ENCODE measurements around the gene DACH1.
A peak's percentile ranks its signal among the peaks of the same experiment; 100 is the strongest.

The DACH1 gene

GRCh38 chr13:71866335-71867130, 471 bp downstream of the DACH1 start:
- no peak overlapping the region for H2BK12ac ChIP-seq (ENCODE audit: low read length)
- H3K4me2 ChIP-seq (ENCODE audit: low read length), result peak overlapping the region; percentile 99

GRCh38 chr13:71865874-71866334, 1.1 kb downstream of the DACH1 start:
- Histone ChIP-seq H2AFZ (ENCODE audit: insufficient read depth, low read length, poor library complexity) (peak overlapping the region; percentile 90), H4K12ac (ENCODE audit: low read depth, low read length) (no peak overlapping the region), H4K91ac (ENCODE audit: low read depth, low read length) (no peak overlapping the region), H3K36me3 (ENCODE audit: control insufficient read depth in 1 of 2, insufficient read depth in 2 of 2, low read length in 2 of 2) (no peaks in the 10 kb centered on the region), H2BK12ac (ENCODE audit: low read length) (no peak overlapping the region), H2BK120ac (ENCODE audit: insufficient read depth, low read length, poor library complexity) (no peak overlapping the region), H3K27ac (ENCODE audit: low read depth, low read length) (no peak overlapping the region), H3K9me3 (ENCODE audit: insufficient read depth, low read depth, low read length) (no peaks in the 10 kb centered on the region), H3K4me3 (ENCODE audit: low read depth, low read length) (peak overlapping the region; percentile 83), H3K9ac (ENCODE audit: low read length) (peak overlapping the region; percentile 62), H3K23ac (ENCODE audit: low read length) (no peak overlapping the region), H2AK5ac (ENCODE audit: low read length) (no peak overlapping the region), H3K79me2 (ENCODE audit: control insufficient read depth, insufficient read depth, low read length, poor library complexity) (no peaks in the 10 kb centered on the region), H4K8ac (ENCODE audit: low read depth, low read length) (no peak overlapping the region), H3K4ac (ENCODE audit: low read depth, low read length) (no peak overlapping the region), H3K4me2 (ENCODE audit: low read length) (peak overlapping the region; percentile 99), H3K14ac (ENCODE audit: low read length) (no peak overlapping the region), H3K79me1 (ENCODE audit: low read length) (no peaks in the 10 kb centered on the region), H2BK5ac (ENCODE audit: low read depth, low read length, poor library complexity) (no peak overlapping the region), H3K4me1 (ENCODE audit: control insufficient read depth in 1 of 2, insufficient read depth in 2 of 2, low read length in 2 of 2) (peaks cover 9 to 10% of the 10 kb centered on the region in 2 experiments), H3K18ac (ENCODE audit: low read length) (no peak overlapping the region), H3K27me3 (ENCODE audit: insufficient read depth, low read length) (peaks cover 29% of the 10 kb centered on the region)
- WGBS (ENCODE audit: extremely low coverage, insufficient coverage, insufficient read length), result no CpG with 5 or more reads among the region's 21 CpGs
- DNase-seq, result no peak

More at GRCh38 chr13:71866335-71867130, 471 bp downstream of the DACH1 start:
- Histone ChIP-seq H3K9ac (ENCODE audit: low read length) (peak overlapping the region; percentile 4), H2AFZ (ENCODE audit: insufficient read depth, low read length, poor library complexity) (peak overlapping the region; percentile 90), H3K4me1 (ENCODE audit: control insufficient read depth in 1 of 2, insufficient read depth in 2 of 2, low read length in 2 of 2) (peaks cover 9 to 10% of the 10 kb centered on the region in 2 experiments), H3K27me3 (ENCODE audit: insufficient read depth, low read length) (peaks cover 29% of the 10 kb centered on the region), H3K14ac (ENCODE audit: low read length) (no peak overlapping the region), H3K27ac (ENCODE audit: low read depth, low read length) (no peak overlapping the region), H3K36me3 (ENCODE audit: control insufficient read depth in 1 of 2, insufficient read depth in 2 of 2, low read length in 2 of 2) (no peaks in the 10 kb centered on the region), H3K23ac (ENCODE audit: low read length) (no peak overlapping the region), H4K12ac (ENCODE audit: low read depth, low read length) (no peak overlapping the region), H2BK5ac (ENCODE audit: low read depth, low read length, poor library complexity) (no peak overlapping the region), H3K9me3 (ENCODE audit: insufficient read depth, low read depth, low read length) (no peaks in the 10 kb centered on the region), H4K8ac (ENCODE audit: low read depth, low read length) (peak overlapping the region; percentile 48), H2AK5ac (ENCODE audit: low read length) (no peak overlapping the region), H2BK120ac (ENCODE audit: insufficient read depth, low read length, poor library complexity) (no peak overlapping the region), H3K18ac (ENCODE audit: low read length) (no peak overlapping the region), H4K91ac (ENCODE audit: low read depth, low read length) (no peak overlapping the region), H3K79me1 (ENCODE audit: low read length) (no peaks in the 10 kb centered on the region), H3K4ac (ENCODE audit: low read depth, low read length) (no peak overlapping the region), H3K4me3 (ENCODE audit: low read depth, low read length) (peak overlapping the region; percentile 83), H3K79me2 (ENCODE audit: control insufficient read depth, insufficient read depth, low read length, poor library complexity) (no peaks in the 10 kb centered on the region)
- no CpG with 5 or more reads among the region's 77 CpGs for WGBS (ENCODE audit: extremely low coverage, insufficient coverage, insufficient read length)
- peak in 1 of 2 donors; percentile 4 for DNase-seq

- WGBS (ENCODE audit: extremely low coverage, insufficient coverage, insufficient read length), result no CpG with 5 or more reads among the region's 88 CpGs
- Histone ChIP-seq H2BK120ac (ENCODE audit: insufficient read depth, low read length, poor library complexity) (no peak overlapping the region), H2AFZ (ENCODE audit: insufficient read depth, low read length, poor library complexity) (peak overlapping the region; percentile 90), H3K23ac (ENCODE audit: low read length) (no peak overlapping the region), H3K9ac (ENCODE audit: low read length) (peak overlapping the region; percentile 63), H3K9me3 (ENCODE audit: insufficient read depth, low read depth, low read length) (no peaks in the 10 kb centered on the region), H3K4me3 (ENCODE audit: low read depth, low read length) (peak overlapping the region; percentile 83), H3K79me1 (ENCODE audit: low read length) (no peaks in the 10 kb centered on the region), H3K18ac (ENCODE audit: low read length) (no peak overlapping the region), H3K79me2 (ENCODE audit: control insufficient read depth, insufficient read depth, low read length, poor library complexity) (no peaks in the 10 kb centered on the region), H3K14ac (ENCODE audit: low read length) (no peak overlapping the region), H2AK5ac (ENCODE audit: low read length) (no peak overlapping the region), H4K8ac (ENCODE audit: low read depth, low read length) (no peak overlapping the region), H2BK12ac (ENCODE audit: low read length) (no peak overlapping the region), H2BK5ac (ENCODE audit: low read depth, low read length, poor library complexity) (no peak overlapping the region), H4K12ac (ENCODE audit: low read depth, low read length) (no peak overlapping the region), H3K27me3 (ENCODE audit: insufficient read depth, low read length) (peaks cover 29% of the 10 kb centered on the region), H4K91ac (ENCODE audit: low read depth, low read length) (no peak overlapping the region), H3K27ac (ENCODE audit: low read depth, low read length) (no peak overlapping the region), H3K4ac (ENCODE audit: low read depth, low read length) (no peak overlapping the region), H3K36me3 (ENCODE audit: control insufficient read depth in 1 of 2, insufficient read depth in 2 of 2, low read length in 2 of 2) (no peaks in the 10 kb centered on the region), H3K4me1 (ENCODE audit: control insufficient read depth in 1 of 2, insufficient read depth in 2 of 2, low read length in 2 of 2) (peaks cover 9 to 10% of the 10 kb centered on the region in 2 experiments), H3K4me2 (ENCODE audit: low read length) (peak overlapping the region; percentile 99)
- no peak for DNase-seq
These were observed 1.8 kb downstream of the DACH1 start for GRCh38 chr13:71864986-71865873.

- Histone ChIP-seq H2BK120ac (ENCODE audit: insufficient read depth, low read length, poor library complexity) (no peak overlapping the region), H3K9me3 (ENCODE audit: insufficient read depth, low read depth, low read length) (no peaks in the 10 kb centered on the region), H3K4me1 (ENCODE audit: control insufficient read depth in 1 of 2, insufficient read depth in 2 of 2, low read length in 2 of 2) (peaks cover 9 to 10% of the 10 kb centered on the region in 2 experiments), H3K23ac (ENCODE audit: low read length) (no peak overlapping the region), H3K14ac (ENCODE audit: low read length) (no peak overlapping the region), H3K4ac (ENCODE audit: low read depth, low read length) (no peak overlapping the region), H3K4me3 (ENCODE audit: low read depth, low read length) (peak overlapping the region; percentile 64), H2BK12ac (ENCODE audit: low read length) (no peak overlapping the region), H3K27me3 (ENCODE audit: insufficient read depth, low read length) (peaks cover 28% of the 10 kb centered on the region), H4K91ac (ENCODE audit: low read depth, low read length) (no peak overlapping the region), H2BK5ac (ENCODE audit: low read depth, low read length, poor library complexity) (no peak overlapping the region), H3K4me2 (ENCODE audit: low read length) (peak overlapping the region; percentile 99), H3K79me2 (ENCODE audit: control insufficient read depth, insufficient read depth, low read length, poor library complexity) (no peaks in the 10 kb centered on the region), H3K36me3 (ENCODE audit: control insufficient read depth in 1 of 2, insufficient read depth in 2 of 2, low read length in 2 of 2) (no peaks in the 10 kb centered on the region), H2AFZ (ENCODE audit: insufficient read depth, low read length, poor library complexity) (no peak overlapping the region), H2AK5ac (ENCODE audit: low read length) (no peak overlapping the region), H3K18ac (ENCODE audit: low read length) (no peak overlapping the region), H4K8ac (ENCODE audit: low read depth, low read length) (no peak overlapping the region), H3K27ac (ENCODE audit: low read depth, low read length) (no peak overlapping the region), H3K9ac (ENCODE audit: low read length) (no peak overlapping the region), H4K12ac (ENCODE audit: low read depth, low read length) (no peak overlapping the region), H3K79me1 (ENCODE audit: low read length) (no peaks in the 10 kb centered on the region)
- WGBS (ENCODE audit: extremely low coverage, insufficient coverage, insufficient read length), result no CpG with 5 or more reads among the region's 39 CpGs
- DNase-seq, result no peak
These were observed 2.7 kb downstream of the DACH1 start for GRCh38 chr13:71864094-71864985.
